Cardiac muscle cell (in vitro differentiated cells and primary cell): ENCODE measurements around the gene S100A4. TPM values are rescaled to one million over a fixed set of nuclear protein-coding genes. Genes with fewer than 3 reads are reported as not detected.

ENCODE experiments used
- DNase-seq, 2 donors: peaks; one replicate each; pipeline versions ENCODE4 v3.0.0 to v3.0.0-alpha.2; 2010 to 2017; ENCODE audit warnings: low read depth in 1 of 2, low spot score in 1 of 2
- H3K27ac ChIP-seq: fragments of 200-600 bp; sonication (generic); 2 replicates; pipeline ENCODE4 v1.5.1; 2016
- H3K27me3 ChIP-seq: fragments of 200-600 bp; sonication (generic); 2 replicates; pipeline ENCODE4 v1.6.0; 2016; ENCODE audit warnings: control low read depth
- H3K36me3 ChIP-seq: fragments of 200-600 bp; sonication (generic); 2 replicates; pipeline ENCODE4 v1.5.1; 2016; ENCODE audit warnings: control low read depth
- H3K4me1 ChIP-seq: fragments of 200-600 bp; sonication (generic); 2 replicates; pipeline ENCODE4 v1.8.1; 2017; ENCODE audit warnings: low read depth, mild to moderate bottlenecking, mixed run types
- H3K4me3 ChIP-seq: fragments of 200-600 bp; sonication (generic); 2 replicates; pipeline ENCODE4 v1.5.1; 2016; ENCODE audit warnings: mild to moderate bottlenecking
- H3K9me3 ChIP-seq: fragments of 200-600 bp; sonication (generic); 2 replicates; pipeline ENCODE4 v1.5.1; 2017; ENCODE audit warnings: low read depth, mild to moderate bottlenecking, control low read depth
- polyA plus RNA-seq: library from polyadenylated mRNA; unstranded; fragments of >200 nt; fragmentation: Nextera tagmentation; extraction: Ambion mirVana; gene quantifications from 2 replicates; pipeline ENCODE4 v1.2.1, GENCODE V29; 2016
- total RNA-seq: library from RNA; depleted of rRNA; stranded (reverse); fragments of >200 nt; gene quantifications from 2 replicates; pipeline ENCODE4 v1.2.3, GENCODE V29; 2016
- TF ChIP-seq, protein P1 (sequence below): IDR thresholded peaks from 2 replicates; pipeline ENCODE4 v1.5.1; 2012; ENCODE audit warnings: low read depth, mild to moderate bottlenecking, low read length

The S100A4 gene
- total and polyA plus RNA-seq, 2 experiments from 2014 or later: 89.4 to 133 TPM

DNA sequence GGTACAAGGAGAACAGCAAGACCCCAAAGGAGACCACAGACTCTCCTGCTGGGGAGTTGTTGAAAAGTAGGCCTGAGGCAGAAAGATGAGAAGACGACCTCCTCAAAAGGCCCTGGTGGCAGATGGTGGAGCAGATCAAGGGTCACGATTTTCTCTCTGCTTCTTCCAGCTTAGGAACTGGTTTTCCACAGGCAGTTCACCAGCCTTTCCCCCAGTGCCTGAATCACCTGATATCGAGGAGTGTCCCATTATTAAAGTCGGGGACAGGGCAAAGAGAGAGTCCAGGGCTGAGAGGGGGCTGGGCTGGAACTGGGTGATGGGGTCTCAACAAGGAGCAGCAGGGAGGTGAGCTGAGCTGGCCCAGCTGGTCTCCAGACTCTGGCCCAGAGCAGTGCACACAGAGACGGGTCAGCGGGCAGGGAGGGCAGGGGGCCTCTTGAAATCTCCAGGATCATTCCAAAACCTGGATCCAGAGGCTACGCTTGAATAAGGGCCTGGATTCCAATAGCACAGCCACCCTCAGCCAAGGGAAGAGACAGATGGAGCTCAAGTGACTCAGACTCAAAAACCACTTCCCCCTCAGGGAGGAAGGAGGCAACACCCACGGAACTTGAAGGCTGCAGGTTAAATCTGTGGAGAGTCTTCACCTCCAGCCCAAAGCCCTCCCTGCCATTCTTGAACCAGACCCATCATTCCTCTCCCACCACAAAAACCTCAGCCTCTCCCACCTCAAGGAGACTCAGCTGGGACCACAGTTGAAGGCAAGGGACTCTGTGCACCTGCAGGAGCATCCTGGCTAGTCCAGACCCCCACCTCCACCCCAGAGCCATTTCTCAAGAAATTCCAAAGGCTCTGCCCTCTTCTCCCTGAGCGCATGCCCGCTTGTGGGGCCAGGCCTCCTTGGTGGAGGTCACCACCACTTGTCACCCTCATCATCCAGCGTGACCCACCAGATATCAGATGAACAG lies 4.9 kb downstream of the S100A4 start, which contains the start of gene S100A5:
S100A5 (minus strand) TSS at position 541 of the 968 bp plus-strand sequence. CDS start 743 bp downstream, outside the sequence.
- TF ChIP-seq, protein P1, sequence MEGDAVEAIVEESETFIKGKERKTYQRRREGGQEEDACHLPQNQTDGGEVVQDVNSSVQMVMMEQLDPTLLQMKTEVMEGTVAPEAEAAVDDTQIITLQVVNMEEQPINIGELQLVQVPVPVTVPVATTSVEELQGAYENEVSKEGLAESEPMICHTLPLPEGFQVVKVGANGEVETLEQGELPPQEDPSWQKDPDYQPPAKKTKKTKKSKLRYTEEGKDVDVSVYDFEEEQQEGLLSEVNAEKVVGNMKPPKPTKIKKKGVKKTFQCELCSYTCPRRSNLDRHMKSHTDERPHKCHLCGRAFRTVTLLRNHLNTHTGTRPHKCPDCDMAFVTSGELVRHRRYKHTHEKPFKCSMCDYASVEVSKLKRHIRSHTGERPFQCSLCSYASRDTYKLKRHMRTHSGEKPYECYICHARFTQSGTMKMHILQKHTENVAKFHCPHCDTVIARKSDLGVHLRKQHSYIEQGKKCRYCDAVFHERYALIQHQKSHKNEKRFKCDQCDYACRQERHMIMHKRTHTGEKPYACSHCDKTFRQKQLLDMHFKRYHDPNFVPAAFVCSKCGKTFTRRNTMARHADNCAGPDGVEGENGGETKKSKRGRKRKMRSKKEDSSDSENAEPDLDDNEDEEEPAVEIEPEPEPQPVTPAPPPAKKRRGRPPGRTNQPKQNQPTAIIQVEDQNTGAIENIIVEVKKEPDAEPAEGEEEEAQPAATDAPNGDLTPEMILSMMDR: no peak
- no peaks in the 10 kb centered on the region for H3K27me3 ChIP-seq
- H3K9me3 ChIP-seq: no peaks in the 10 kb centered on the region
- H3K4me1 ChIP-seq: peaks cover 23% of the 10 kb centered on the region
- H3K27ac ChIP-seq: no peak within 1 kb of the TSS
- no peaks in the 10 kb centered on the region for H3K36me3 ChIP-seq
- H3K4me3 ChIP-seq: no peak within 1 kb of the TSS
- peak in 1 of 2 donors; percentile 35 for DNase-seq

DNA sequence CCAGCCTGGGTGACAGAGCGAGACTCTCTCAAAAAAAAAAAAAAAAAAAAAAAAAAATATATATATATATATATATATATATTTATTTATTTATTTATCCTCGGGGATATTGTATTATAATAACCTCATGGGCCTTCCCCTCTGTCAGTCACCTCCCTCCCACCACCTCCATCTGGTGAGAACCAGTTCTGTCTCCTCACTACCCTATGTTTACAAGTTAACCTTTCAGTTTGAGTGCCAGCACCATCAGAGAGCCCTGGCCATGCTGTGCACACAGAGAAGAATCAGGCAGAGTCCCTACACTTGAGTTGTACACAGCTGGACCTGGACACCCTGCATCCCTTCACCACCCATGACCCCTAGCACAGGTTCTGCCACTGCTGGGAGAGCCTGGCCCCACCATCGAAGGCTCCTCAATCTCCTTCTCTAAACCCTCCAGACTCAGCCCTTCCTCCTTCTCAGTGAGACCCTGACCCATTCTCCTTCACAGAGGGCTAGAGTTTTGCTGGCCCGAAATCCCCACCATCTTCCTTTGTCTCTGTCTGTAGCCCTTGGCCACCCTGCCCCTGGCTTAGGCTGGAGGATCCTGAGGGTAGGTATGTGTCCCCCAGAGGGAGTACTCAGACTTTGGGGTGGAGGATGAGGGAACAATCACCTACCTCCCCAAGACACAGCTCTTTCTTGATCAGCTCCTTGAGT lies 6.1 kb downstream of the S100A4 start:
- Histone ChIP-seq H3K36me3 (no peaks in the 10 kb centered on the region), H3K27ac (no peak overlapping the region), H3K9me3 (no peaks in the 10 kb centered on the region), H3K27me3 (no peaks in the 10 kb centered on the region), H3K4me1 (peaks cover 16% of the 10 kb centered on the region), H3K4me3 (no peak overlapping the region)
- DNase-seq: no peak
- TF ChIP-seq, protein P1: no peak

DNA sequence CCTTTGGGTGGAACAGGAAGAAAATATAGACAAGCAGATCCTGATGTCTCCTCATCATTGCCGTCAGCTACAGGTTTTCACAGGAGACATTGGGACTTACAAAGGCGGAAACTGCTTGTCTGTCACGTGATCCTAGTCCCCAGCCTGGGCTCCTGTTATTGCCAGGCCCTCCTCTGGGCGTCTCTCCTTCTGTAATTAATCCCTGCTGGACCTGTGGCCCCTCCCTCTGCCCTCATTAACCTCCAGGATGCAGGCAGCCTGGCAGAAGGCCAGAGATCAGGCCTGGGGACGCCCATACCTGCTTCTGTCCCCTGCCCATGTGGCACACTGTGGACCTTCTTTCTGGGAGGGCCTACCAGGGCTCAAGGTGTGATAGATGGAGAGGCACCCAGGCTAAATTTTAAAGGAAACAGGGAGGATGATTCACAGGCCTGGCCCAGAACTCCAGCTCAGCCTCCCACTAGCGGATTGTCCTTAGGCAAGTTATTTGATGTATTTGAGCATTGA lies 7.2 kb downstream of the S100A4 start:
- Histone ChIP-seq H3K27ac (no peak overlapping the region), H3K27me3 (no peaks in the 10 kb centered on the region), H3K4me3 (no peak overlapping the region), H3K36me3 (no peaks in the 10 kb centered on the region), H3K4me1 (peaks cover 11% of the 10 kb centered on the region), H3K9me3 (no peaks in the 10 kb centered on the region)
- peak in 1 of 2 donors; percentile 51 for DNase-seq
- TF ChIP-seq, protein P1: no peak

DNA sequence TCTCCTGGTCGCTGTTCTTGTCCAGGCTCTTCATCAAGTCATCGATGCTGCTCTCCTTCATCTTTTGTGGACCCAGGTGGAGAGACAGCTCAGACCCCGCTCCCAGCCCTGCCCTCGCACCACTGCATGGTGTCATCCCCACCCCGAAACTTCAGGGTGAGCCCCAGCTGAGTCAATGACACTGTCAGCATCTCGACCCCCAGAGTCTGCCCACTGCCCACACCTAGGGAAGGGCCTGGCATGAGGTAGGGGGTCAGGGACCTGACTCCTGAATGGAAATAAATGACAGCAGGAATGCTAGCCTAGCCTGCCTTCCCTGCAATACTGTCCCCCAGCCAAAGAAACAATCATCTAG lies 8.3 kb downstream of the S100A4 start:
- H3K4me1 ChIP-seq: peaks cover 11% of the 10 kb centered on the region
- H3K9me3 ChIP-seq: no peaks in the 10 kb centered on the region
- no peak overlapping the region for H3K4me3 ChIP-seq

DNA sequence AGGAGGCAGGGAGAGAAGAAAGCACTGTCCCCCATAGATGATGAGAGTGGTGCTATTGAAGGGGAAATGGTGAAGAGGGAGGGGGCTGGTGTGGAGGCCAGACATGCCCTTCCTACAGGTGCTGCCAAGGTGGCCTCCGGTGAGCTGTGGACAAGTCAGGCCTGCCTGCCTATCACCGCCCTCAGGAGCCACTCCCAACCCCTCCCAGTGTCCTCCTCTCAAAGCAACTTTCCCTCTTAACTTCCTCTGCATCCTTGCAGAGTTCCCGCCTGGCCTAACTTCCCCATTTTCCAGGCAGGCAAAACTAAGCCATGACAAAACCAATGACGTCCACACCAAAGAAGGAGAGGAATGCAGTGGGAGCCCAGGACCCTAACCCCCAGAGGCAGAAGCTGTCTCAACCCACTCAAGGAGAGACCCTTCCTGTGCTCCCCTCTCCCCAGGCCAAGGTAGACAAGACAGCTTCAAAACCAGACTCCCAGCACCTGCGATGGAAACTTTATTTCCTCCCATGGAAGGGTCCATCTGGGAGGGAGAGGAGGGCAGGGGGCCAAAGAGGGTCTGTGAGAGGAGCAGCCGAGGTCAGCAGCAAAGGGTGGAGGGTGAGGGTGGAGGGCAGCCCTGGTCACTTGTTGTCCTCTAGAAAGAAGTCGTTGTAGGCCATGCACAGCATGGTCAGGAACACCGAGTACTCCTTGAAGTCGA lies 8.8 kb downstream of the S100A4 start:
- H3K27ac ChIP-seq: no peak overlapping the region
- no peak overlapping the region for H3K4me3 ChIP-seq
- peaks cover 11% of the 10 kb centered on the region for H3K4me1 ChIP-seq
- no peaks in the 10 kb centered on the region for H3K9me3 ChIP-seq
- no peaks in the 10 kb centered on the region for H3K27me3 ChIP-seq
- H3K36me3 ChIP-seq: no peaks in the 10 kb centered on the region
- no peak for DNase-seq
- TF ChIP-seq, protein P1: no peak

More for the DNA sequence above, 8.3 kb downstream of the S100A4 start:
- Histone ChIP-seq H3K36me3 (no peaks in the 10 kb centered on the region), H3K27me3 (no peaks in the 10 kb centered on the region), H3K27ac (no peak overlapping the region)
- DNase-seq: no peak
- TF ChIP-seq, protein P1: no peak
